CD4-positive, alpha-beta T cell treated with Interleukin-21 for 1 hour (primary cell): Measurements from ENCODE around the gene MRPS26.
"Not testable (repeated sequence)": the region's sequence is repeated elsewhere in the genome, so short reads cannot be mapped to it uniquely, and the experiment has no call there.

Experiments used
- DNase-seq: peaks from one replicate; pipeline ENCODE4 v3.0.0-alpha.2; 2020

MRPS26 gene

GRCh38 chr20:3043322-3043721 is 2.5 kb upstream of the MRPS26 start, which contains the start of gene GNRH2:
Gene GNRH2 (plus strand): TSS chr20:3043622. CDS start chr20:3044415, 793 bp downstream.
- DNase-seq: no peak

GRCh38 chr20:3044336-3044965 is 1.4 kb upstream of the MRPS26 start:
- DNase-seq: no peak

- peak; percentile 60 for DNase-seq
Measured at GRCh38 chr20:3045042-3045815, 623 bp upstream of the MRPS26 start.

- DNase-seq: no peak
Measured at GRCh38 chr20:3046677-3047462, 1.0 kb downstream of the MRPS26 start.

- no peak for DNase-seq
Measured at GRCh38 chr20:3047486-3048419, 1.9 kb downstream of the MRPS26 start.

- DNase-seq: no peak
Measured at GRCh38 chr20:3051385-3052019, 5.7 kb downstream of the MRPS26 start.

GRCh38 chr20:3059489-3059888 is 13.6 kb downstream of the MRPS26 start:
- no peak for DNase-seq

GRCh38 chr20:3064119-3064518 is 18.3 kb downstream of the MRPS26 start:
- DNase-seq: not testable (repeated sequence)

GRCh38 chr20:3067139-3068014 is 21.5 kb downstream of the MRPS26 start:
- DNase-seq: no peak

GRCh38 chr20:3068075-3068474 is 22.2 kb downstream of the MRPS26 start:
- DNase-seq: no peak

- peak; percentile 36 for DNase-seq
Measured at GRCh38 chr20:3068986-3069900, 23.4 kb downstream of the MRPS26 start.

GRCh38 chr20:3070725-3071124 is 24.9 kb downstream of the MRPS26 start:
- no peak for DNase-seq

- DNase-seq: no peak
Measured at GRCh38 chr20:3071266-3071609, 25.4 kb downstream of the MRPS26 start.

- peak; percentile 78 for DNase-seq
Measured at GRCh38 chr20:3071610-3072529, 26.0 kb downstream of the MRPS26 start, which contains the start of gene OXT. Gene OXT (plus strand): TSS chr20:3071620. CDS start chr20:3071656, 36 bp downstream.

- DNase-seq: no peak
Measured at GRCh38 chr20:3072530-3073250, 26.8 kb downstream of the MRPS26 start.

GRCh38 chr20:3073251-3073643 is 27.4 kb downstream of the MRPS26 start:
- DNase-seq: not testable (repeated sequence)

GRCh38 chr20:3074812-3075211 is 29.0 kb downstream of the MRPS26 start:
- no peak for DNase-seq

GRCh38 chr20:3075315-3075714 is 29.5 kb downstream of the MRPS26 start:
- not testable (repeated sequence) for DNase-seq
